HL-60 (cell line): ENCODE measurements around the gene SCIN.

Source experiments
- DNase-seq, 2 experiments: peaks; one replicate each; pipeline ENCODE4 v3.0.0-alpha.2; 2010 to 2020; ENCODE audit warnings: low read depth in 1 of 2, low spot score in 1 of 2
- H3K27ac ChIP-seq: fragments of 250-450 bp; sonication (Bioruptor Pico); replicated peaks from 2 replicates; pipeline ENCODE4 v1.5.1; 2020; ENCODE audit warnings: mild to moderate bottlenecking, moderate library complexity
- H3K27me3 ChIP-seq: fragments of 250-450 bp; sonication (Bioruptor Pico); 2 replicates; pipeline ENCODE4 v1.5.1; 2021; ENCODE audit warnings: mild to moderate bottlenecking, moderate library complexity; ENCODE audit not compliant: insufficient read depth, poor library complexity, severe bottlenecking
- H3K4me3 ChIP-seq: replicated peaks from 2 replicates; pipeline ENCODE4 v1.5.1; 2011; ENCODE audit warnings: mild to moderate bottlenecking, control low read depth, low read length; ENCODE audit not compliant: insufficient read depth
- GABPA ChIP-seq: IDR thresholded peaks from 2 replicates; pipeline ENCODE4 v1.6.1; 2012; ENCODE audit warnings: low read depth
- POLR2AphosphoS5 ChIP-seq: IDR thresholded peaks from 2 replicates; pipeline ENCODE4 v1.6.1; 2012; ENCODE audit warnings: low read depth
- SPI1 ChIP-seq: IDR thresholded peaks from 2 replicates; pipeline ENCODE4 v1.6.1; 2012; ENCODE audit warnings: low read depth, mild to moderate bottlenecking, borderline replicate concordance
- TF ChIP-seq, protein P1 (sequence below): IDR thresholded peaks from one replicate; pipeline ENCODE4 v1.5.1; 2011; ENCODE audit warnings: low read length, control low read depth, inconsistent platforms; ENCODE audit not compliant: insufficient read depth
- TF ChIP-seq, protein P2 (sequence below): IDR thresholded peaks from 2 replicates; pipeline ENCODE4 v1.6.1; 2012; ENCODE audit warnings: low read depth; ENCODE audit not compliant: insufficient replicate concordance

The SCIN gene

DNA sequence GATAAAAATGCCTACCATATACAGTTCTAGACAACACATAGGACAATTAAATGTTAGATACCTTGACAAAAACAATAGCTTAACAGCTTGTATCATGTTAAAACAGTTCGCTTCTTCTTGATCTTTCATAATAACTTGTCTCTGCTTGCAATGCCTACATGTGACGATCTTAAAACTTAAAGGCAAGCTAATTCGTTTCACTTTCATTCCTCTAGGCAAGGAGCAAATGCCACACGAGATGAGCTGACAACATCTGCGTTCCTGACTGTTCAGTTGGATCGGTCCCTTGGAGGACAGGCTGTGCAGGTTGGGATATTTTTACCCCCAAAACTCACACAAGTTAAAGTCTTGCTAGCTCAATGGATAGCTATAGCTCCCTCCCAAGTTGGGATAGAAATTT, 65.3 kb downstream of the SCIN start:
- no peak overlapping the region for H3K4me3 ChIP-seq
- DNase-seq = no peak
- no peaks in the 10 kb centered on the region for H3K27me3 ChIP-seq

DNA sequence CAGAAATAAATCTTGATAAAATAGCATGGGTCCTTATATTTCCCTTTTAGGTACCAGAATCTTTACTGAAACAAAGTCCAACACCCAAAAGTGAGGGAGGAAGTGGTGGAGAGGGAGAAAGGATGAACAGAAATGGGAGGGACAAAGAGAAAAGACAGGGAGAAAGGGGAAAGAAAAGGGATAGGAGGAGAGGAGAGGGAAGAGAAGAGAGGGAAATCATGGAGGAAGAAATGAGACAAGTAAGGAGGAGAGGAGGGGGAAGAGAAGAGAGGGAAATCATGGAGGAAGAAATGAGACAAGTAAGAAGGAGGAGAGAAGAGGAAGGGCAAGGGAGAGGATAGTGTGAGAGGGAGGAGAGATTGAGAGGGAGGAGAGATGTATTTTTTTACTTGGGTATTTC, 66.8 kb downstream of the SCIN start:
- H3K27ac ChIP-seq = no peak overlapping the region
- H3K27me3 ChIP-seq = no peaks in the 10 kb centered on the region
- TF ChIP-seq, protein P1, sequence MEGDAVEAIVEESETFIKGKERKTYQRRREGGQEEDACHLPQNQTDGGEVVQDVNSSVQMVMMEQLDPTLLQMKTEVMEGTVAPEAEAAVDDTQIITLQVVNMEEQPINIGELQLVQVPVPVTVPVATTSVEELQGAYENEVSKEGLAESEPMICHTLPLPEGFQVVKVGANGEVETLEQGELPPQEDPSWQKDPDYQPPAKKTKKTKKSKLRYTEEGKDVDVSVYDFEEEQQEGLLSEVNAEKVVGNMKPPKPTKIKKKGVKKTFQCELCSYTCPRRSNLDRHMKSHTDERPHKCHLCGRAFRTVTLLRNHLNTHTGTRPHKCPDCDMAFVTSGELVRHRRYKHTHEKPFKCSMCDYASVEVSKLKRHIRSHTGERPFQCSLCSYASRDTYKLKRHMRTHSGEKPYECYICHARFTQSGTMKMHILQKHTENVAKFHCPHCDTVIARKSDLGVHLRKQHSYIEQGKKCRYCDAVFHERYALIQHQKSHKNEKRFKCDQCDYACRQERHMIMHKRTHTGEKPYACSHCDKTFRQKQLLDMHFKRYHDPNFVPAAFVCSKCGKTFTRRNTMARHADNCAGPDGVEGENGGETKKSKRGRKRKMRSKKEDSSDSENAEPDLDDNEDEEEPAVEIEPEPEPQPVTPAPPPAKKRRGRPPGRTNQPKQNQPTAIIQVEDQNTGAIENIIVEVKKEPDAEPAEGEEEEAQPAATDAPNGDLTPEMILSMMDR = no peak
- TF ChIP-seq SPI1 = no peak
- TF ChIP-seq GABPA = no peak
- no peak for TF ChIP-seq POLR2AphosphoS5
- TF ChIP-seq, protein P2, sequence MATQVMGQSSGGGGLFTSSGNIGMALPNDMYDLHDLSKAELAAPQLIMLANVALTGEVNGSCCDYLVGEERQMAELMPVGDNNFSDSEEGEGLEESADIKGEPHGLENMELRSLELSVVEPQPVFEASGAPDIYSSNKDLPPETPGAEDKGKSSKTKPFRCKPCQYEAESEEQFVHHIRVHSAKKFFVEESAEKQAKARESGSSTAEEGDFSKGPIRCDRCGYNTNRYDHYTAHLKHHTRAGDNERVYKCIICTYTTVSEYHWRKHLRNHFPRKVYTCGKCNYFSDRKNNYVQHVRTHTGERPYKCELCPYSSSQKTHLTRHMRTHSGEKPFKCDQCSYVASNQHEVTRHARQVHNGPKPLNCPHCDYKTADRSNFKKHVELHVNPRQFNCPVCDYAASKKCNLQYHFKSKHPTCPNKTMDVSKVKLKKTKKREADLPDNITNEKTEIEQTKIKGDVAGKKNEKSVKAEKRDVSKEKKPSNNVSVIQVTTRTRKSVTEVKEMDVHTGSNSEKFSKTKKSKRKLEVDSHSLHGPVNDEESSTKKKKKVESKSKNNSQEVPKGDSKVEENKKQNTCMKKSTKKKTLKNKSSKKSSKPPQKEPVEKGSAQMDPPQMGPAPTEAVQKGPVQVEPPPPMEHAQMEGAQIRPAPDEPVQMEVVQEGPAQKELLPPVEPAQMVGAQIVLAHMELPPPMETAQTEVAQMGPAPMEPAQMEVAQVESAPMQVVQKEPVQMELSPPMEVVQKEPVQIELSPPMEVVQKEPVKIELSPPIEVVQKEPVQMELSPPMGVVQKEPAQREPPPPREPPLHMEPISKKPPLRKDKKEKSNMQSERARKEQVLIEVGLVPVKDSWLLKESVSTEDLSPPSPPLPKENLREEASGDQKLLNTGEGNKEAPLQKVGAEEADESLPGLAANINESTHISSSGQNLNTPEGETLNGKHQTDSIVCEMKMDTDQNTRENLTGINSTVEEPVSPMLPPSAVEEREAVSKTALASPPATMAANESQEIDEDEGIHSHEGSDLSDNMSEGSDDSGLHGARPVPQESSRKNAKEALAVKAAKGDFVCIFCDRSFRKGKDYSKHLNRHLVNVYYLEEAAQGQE = no peak
- no peak for DNase-seq
- H3K4me3 ChIP-seq = no peak overlapping the region

More for the DNA sequence above, 65.3 kb downstream of the SCIN start:
- no peak for TF ChIP-seq GABPA
- TF ChIP-seq, protein P1 = no peak
- TF ChIP-seq, protein P2 = no peak
- no peak for TF ChIP-seq SPI1
- TF ChIP-seq POLR2AphosphoS5 = no peak
- no peak overlapping the region for H3K27ac ChIP-seq

DNA sequence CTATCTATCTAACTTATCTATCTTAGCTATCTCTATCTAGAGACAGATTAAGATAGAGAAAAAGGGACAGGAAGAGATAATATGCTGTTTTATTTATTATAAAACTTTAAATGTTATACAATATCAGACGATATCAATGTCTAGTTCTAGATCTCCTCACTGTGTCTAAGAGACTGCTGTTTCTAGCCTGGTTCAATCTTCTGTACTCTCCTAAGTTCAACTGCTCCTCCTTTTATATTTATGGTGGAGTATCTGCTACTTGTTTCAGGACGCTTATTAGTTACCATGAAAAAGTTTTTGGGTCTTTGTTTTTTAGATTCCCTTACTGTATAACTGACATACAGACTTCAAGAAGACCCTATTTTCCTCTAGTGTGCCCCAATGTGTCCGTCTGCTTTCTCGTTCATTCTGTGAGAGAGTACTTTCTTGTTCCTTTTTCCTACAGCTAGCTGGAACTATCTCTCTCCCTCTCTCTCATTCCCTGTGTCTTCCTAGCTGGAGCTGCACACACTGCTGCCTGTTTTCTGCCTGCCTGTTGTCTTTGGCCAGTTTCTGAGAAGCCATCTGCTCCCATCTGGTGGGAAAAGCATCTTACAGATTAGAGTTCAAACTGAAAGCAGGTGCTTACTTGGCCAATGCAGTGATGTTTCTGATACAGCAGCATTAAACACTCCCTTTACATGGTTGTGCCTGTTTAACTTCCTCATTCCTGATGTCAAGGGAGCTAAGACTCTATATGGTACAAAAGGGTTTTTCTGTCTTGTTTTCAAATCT, 67.5 kb downstream of the SCIN start:
- Histone ChIP-seq H3K4me3 (peak overlapping the region; percentile 13; the same call in 1 of the 2 replicates), H3K27me3 (no peaks in the 10 kb centered on the region), H3K27ac (no peak overlapping the region)
- DNase-seq = peak in 1 of 2 experiments; percentile 20
- TF ChIP-seq, protein P1 = no peak
- TF ChIP-seq POLR2AphosphoS5 (no peak), SPI1 (no peak), GABPA (no peak)
- TF ChIP-seq, protein P2 = no peak
